Measurements from ENCODE around the gene CCDC122. TPM values are rescaled to one million over a fixed set of nuclear protein-coding genes. Genes with fewer than 3 reads are reported as not detected.

The CCDC122 gene
- total and polyA plus RNA-seq, 4 experiments from 2014 or later: 1.7 to 4.7 (median 3.7) TPM

Other genes with a start within 250 kb of the CCDC122 start
- gene ENOX1, start 92.8 kb downstream of the CCDC122 start, total RNA-seq: not detected
- gene ENOX1, start 92.8 kb downstream of the CCDC122 start, polyA plus RNA-seq: not detected
- gene LACC1, start 164 bp upstream of the CCDC122 start, total RNA-seq: 1 to 10 TPM; 4.6 to 5.0 TPM
- gene LACC1, start 164 bp upstream of the CCDC122 start, polyA plus RNA-seq: under 1 TPM; 0.21 to 0.55 TPM